H7 (cell line): ENCODE measurements around the gene LNX2. TPM values are rescaled to one million over a fixed set of nuclear protein-coding genes. Genes with fewer than 3 reads are reported as not detected.
A peak's percentile ranks its signal among the peaks of the same experiment; 100 is the strongest.
"Not testable (repeated sequence)": the region's sequence is repeated elsewhere in the genome, so short reads cannot be mapped to it uniquely, and the experiment has no call there.

Experiments used
- DNase-seq: peaks from one replicate; pipeline ENCODE4 v3.0.0; 2012
- H3K27me3 ChIP-seq: 2 replicates; pipeline ENCODE4 v1.6.0; 2011; ENCODE audit warnings: mild to moderate bottlenecking, low read length; ENCODE audit not compliant: control insufficient read depth, insufficient read depth
- H3K36me3 ChIP-seq: replicated peaks from 2 replicates; pipeline ENCODE4 v1.5.1; 2011; ENCODE audit warnings: low read length; ENCODE audit not compliant: control insufficient read depth, insufficient read depth
- H3K4me3 ChIP-seq: 2 replicates; pipeline ENCODE4 v1.5.1; 2011; ENCODE audit warnings: low read depth, mild to moderate bottlenecking, control low read depth, low read length, moderate library complexity; ENCODE audit not compliant: insufficient read depth
- total RNA-seq: library from RNA; depleted of rRNA; stranded (reverse); fragments of >200 nt; shearing (Covaris generic); gene quantifications from 2 replicates; pipeline ENCODE4 v1.2.3, GENCODE V29; 2014

Gene LNX2
- total RNA-seq, 1 experiment from 2014 or later: 11.2 TPM

DNA sequence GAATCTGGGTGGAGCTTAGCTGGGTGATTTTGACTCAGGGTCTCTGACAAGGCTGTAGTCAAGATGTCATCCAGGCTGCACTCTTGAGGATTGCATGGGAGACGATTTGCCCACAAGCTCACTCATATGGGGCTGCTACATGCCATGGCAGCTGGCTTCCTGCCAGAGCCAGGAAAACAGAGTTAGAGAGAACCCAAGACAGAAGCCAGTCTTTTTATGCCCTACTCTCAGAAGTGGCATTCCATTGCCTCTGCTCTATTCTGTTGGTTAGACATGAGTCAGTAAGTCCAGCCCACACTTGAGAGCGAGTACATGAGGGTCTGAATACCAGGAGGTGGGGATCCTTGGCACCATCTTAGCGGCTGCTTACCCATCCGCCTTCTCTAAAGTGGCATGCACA is 10.8 kb upstream of the LNX2 start:
- H3K36me3 ChIP-seq: no peaks in the 10 kb centered on the region; the same call in 1 of the 2 replicates
- no peak overlapping the region for H3K4me3 ChIP-seq
- no peak for DNase-seq
- no peaks in the 10 kb centered on the region for H3K27me3 ChIP-seq

DNA sequence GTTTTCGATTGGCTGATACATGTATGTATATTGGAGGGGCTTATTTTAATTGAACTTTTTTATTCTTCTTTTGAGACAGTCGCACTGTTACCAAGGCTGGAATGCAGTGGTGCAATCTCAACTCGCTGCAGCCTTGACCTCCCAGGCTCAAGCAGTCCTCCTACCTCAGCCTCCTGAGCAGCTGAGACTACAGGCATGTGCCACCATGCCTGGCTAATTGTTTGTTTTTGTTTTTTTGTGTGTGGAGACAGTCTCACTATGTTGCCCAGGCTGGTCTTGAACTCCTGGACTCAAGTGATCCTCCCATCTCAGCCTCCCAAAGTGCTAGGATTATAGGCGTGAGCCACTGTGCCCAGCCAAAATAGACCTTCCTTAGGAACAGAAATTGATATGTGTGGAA is 8.4 kb upstream of the LNX2 start:
- not testable (repeated sequence) for H3K4me3 ChIP-seq, DNase-seq, H3K27me3 ChIP-seq, H3K36me3 ChIP-seq

DNA sequence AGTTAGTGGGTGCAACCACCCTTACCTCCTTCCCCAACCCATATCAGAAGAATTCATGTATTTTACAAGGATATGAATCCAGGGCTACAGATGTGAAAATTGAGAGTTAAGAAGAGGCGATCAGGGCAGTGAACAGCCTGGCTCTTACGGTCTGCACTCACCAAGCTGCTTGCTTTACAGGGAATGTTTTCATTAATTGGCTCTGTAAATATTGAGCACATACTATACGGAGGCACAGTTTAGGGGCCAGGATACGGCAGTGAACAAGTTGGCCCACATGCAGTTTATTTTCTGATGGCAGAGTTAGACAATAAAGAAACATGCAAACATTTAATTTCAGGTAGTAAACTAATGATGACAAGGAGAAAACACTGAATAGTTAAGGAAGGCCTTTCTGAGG is 7.8 kb upstream of the LNX2 start:
- Histone ChIP-seq H3K27me3 (no peaks in the 10 kb centered on the region), H3K4me3 (no peak overlapping the region), H3K36me3 (peaks cover 3% of the 10 kb centered on the region)
- no peak for DNase-seq

DNA sequence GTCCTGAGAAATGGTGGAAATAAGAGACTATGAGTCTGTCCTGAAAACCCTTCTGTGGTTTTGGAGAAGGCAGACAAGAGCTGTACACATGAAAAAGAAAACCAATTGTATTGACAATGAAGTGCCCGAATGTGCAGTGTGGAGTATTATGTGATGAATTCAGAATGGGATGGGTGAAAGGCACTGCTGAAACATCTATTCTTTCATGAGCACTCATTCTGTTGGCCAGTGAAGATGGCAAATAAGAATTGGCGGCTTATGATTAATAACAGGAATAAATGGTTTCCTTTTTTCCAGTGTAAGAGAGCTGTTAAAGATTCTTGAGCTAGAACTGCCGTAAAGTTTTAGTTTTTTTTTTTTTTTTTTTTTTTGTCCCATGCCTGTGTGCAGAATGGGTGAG is 7.1 kb upstream of the LNX2 start:
- Histone ChIP-seq H3K4me3 (no peak overlapping the region), H3K36me3 (peaks cover 3% of the 10 kb centered on the region), H3K27me3 (no peaks in the 10 kb centered on the region)
- no peak for DNase-seq

DNA sequence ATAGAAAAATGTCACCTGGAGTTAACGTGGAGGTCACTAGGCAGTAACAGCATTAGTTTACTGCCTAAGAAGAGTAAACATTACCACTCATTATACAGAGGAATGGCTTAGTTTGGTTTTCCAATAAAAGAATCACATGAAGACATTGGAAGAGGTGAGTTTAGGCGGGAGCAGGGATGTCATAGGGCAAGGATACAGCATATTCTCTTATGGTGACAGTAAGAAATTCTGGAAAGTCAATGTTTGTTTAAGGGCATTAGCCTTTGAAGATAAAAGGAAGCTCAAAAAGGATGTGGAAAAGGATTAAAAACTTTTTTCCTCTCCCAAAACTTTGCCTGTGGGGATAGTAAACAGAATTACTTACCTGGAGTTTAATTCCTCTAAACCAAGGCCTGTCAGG is 5.5 kb upstream of the LNX2 start:
- no peak for DNase-seq
- Histone ChIP-seq H3K4me3 (no peak overlapping the region), H3K27me3 (no peaks in the 10 kb centered on the region), H3K36me3 (peaks cover 3% of the 10 kb centered on the region)

DNA sequence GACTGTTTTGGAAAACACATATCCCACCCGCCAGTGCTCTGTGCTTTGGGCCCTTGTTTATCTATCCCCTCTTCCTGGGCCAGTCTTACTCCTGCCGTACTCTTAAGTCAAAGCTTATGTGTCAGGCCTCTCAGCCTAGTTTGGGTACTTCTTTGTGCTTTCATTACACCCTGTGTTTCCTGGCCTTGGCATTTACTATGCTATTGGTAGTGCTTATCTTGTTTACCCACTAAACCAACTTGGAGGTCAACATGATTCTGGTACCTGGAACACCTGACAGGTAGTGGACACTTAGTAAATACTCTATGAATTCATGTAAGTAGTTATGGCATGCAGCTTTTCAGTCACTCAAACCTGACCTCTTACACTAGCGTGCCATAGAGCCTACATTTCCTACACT is 3.7 kb upstream of the LNX2 start:
- Histone ChIP-seq H3K4me3 (no peak overlapping the region), H3K36me3 (peaks cover 3% of the 10 kb centered on the region), H3K27me3 (no peaks in the 10 kb centered on the region)
- DNase-seq: no peak

DNA sequence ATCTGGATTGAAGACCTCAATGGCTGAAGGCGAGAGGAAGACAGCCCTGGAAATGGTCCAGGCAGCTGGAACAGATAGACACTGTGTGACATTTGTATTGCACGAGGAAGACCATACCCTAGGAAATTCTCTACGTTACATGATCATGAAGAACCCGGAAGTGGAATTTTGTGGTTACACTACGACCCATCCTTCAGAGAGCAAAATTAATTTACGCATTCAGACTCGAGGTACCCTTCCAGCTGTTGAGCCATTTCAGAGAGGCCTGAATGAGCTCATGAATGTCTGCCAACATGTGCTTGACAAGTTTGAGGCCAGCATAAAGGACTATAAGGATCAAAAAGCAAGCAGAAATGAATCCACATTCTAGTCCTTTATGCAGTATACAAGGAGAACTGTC is 2.6 kb upstream of the LNX2 start:
- no peak for DNase-seq
- H3K27me3 ChIP-seq: no peaks in the 10 kb centered on the region
- H3K4me3 ChIP-seq: no peak overlapping the region
- H3K36me3 ChIP-seq: peaks cover 3% of the 10 kb centered on the region

DNA sequence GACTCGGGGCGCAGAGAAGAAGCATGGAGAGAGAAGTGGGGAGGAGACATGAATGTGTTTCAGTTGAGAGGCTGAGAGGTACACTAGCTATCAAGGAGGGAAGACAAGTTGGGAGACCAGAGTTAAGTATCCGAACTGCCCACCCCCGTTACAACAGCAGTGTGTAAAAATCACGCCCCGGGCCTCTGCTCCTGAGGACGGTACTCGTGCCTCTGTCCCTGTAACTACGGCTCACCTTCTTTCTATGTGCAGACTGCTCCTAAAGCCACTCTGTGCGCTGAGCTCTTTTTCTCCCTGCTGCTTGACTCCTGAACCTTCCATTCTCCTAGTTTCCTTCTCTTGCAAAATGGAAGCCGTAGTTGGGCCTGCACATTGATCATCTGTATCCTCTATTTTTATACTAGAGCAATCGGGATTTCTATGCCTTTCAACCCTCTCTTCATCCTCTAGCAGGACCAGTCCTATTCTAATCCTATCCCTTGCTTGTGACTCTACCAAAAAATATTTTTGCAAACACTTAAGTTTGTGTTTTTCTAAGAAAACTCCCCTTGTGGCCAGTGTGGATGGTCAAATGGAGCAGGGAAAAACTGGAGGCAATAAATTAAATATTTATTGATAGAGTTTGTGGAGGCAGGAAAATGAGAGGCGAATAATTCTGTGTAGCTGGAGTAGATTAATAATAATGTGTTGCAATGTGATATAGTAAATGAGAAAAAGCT is 1.9 kb upstream of the LNX2 start:
- no peak for DNase-seq
- no peaks in the 10 kb centered on the region for H3K27me3 ChIP-seq
- peaks cover 3% of the 10 kb centered on the region for H3K36me3 ChIP-seq
- H3K4me3 ChIP-seq: peak overlapping the region; percentile 99

DNA sequence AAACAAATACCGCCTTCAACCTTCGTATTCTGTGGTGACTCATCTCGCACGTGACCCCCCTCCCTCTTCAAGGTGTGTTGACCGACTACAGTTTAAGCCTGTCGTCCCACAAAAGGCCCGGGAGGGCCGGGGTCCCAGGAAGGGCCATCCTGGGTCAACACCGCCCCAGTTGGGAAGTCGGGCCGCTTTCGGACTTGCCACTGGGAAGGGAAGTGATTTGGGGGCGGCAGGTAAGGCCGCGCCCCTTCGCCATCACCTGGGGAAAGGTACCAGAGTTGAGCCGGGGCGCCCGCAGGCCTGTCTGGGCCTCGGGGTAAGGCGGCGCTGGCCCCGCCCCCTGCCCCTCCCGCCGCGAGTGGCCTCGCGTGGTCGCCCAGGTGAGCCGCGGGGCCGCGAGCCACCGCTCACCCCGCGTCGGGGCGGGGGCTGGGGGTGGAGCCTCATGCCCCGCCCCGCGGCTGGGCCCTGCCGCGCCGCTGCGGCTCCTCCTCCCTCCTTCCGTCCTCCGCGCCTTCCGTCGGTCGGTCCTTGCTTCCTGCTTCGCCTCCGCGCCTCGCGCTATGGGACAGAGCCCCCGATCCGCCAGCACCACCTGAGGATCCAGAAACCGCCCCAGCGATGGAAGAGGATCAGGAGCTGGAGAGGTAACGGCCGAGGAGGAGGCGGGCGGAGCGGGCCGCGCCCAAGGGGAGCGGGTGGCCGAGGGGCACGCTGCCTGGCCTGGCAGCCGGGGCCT is 1.2 kb upstream of the LNX2 start, which contains the start of gene POLR1D:
TSS of gene POLR1D (plus strand) at position 527 of the 736 bp plus-strand sequence. CDS start at position 619, 92 bp downstream.
- H3K36me3 ChIP-seq: peaks cover 3% of the 10 kb centered on the region
- H3K4me3 ChIP-seq: peak within 1 kb of the TSS; percentile 99
- no peaks in the 10 kb centered on the region for H3K27me3 ChIP-seq
- DNase-seq: peak; percentile 95

DNA sequence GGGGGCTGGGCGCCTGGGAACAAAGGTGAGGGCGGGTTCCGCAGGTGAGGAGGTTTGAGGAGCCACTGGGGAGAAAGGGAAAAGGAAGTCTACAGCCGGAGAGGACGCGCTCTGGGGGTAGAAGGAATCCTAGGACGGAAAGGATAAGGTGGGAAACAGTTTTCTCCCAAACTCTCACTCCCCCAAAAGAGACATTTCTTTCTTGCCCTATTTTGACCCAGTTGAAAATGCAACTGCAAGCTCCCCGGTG is 712 bp upstream of the LNX2 start:
- Histone ChIP-seq H3K27me3 (no peaks in the 10 kb centered on the region), H3K36me3 (peaks cover 3% of the 10 kb centered on the region), H3K4me3 (peak overlapping the region; percentile 99)
- DNase-seq: no peak

DNA sequence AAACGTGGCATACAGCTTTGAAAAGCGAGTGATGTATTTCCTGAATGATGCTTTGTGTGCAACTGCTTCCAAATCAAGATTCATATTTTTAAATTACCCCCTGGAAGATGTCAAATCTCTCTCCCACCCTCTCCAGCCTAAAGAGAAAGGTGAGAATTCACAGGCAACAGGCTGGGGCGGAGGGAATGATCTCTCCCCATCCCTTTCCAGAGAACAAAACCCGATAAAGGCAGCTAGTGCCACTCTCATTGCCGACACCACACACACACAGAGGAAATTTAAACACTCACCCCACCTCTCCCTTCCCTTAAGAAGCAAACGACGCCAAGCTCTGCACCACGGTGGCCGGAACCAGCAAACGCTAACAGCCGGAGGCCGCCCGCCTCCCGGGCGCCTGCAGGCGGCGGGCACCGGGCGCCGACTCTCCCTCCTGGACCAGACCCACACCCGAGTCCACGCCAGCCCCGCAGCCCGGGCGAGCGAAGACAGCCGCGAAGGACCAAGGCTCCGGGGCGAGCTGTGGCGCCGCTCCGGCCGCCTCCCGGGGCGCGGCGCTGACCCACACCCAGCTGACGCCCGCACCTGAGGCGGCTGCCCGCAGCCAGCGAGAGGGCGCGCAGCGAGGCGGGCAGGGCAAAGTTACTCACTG is 477 bp downstream of the LNX2 start:
- no peak for DNase-seq
- Histone ChIP-seq H3K27me3 (no peaks in the 10 kb centered on the region), H3K36me3 (peaks cover 3% of the 10 kb centered on the region), H3K4me3 (peak overlapping the region; percentile 71)

DNA sequence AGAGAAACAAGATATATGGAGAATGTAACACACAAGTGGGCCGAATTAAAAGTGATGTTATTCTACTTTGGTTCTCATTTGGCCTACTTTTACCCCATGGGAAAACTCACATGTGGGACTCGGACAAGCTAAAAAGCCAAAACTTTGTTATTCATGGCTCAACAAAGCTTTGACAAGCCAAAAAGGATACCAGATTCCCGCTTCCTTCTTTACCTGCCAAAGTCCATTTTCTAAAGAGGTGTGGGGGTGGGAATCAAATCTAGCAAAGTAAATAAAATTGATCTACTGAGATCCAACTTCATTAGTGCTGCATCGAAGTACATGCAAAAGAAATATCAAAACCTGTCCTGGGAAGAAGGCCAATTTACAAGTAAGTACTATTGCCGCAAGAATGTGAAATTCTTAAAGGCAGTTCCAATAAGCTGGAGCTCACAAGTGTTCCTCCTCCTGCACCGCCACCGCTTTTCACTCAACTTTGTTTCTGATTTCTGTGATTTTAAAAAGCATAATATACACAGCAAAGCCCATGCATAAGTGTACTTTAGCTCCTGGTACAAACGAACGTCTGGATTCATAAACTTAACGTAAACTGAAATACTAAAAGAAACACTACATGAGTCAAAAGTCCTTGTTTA is 1.1 kb downstream of the LNX2 start:
- no peak for DNase-seq
- H3K36me3 ChIP-seq: peaks cover 3% of the 10 kb centered on the region
- H3K27me3 ChIP-seq: no peaks in the 10 kb centered on the region
- H3K4me3 ChIP-seq: peak overlapping the region; percentile 71

DNA sequence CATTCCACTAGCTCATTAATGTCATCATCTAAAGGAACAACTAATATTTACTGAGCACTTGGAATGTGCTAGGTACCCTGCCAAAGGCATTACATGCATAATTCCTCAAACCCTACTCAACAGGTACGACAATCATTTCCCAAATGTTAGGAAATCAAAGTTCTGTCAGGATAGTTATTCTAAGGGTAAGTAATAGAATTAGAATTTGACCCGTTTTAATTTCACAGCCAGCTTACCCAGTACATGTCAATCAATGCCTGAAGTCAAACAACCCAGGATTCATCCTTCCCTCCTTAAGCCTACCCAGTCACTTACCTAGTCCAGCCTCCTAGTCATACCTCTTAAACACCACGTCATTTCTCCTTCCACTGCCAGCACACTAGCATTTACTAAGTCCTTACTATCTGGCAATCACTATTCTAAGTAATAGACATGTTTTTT is 2.4 kb downstream of the LNX2 start:
- Histone ChIP-seq H3K36me3 (no peaks in the 10 kb centered on the region; the same call in 1 of the 2 replicates), H3K27me3 (no peaks in the 10 kb centered on the region), H3K4me3 (no peak overlapping the region)
- no peak for DNase-seq

DNA sequence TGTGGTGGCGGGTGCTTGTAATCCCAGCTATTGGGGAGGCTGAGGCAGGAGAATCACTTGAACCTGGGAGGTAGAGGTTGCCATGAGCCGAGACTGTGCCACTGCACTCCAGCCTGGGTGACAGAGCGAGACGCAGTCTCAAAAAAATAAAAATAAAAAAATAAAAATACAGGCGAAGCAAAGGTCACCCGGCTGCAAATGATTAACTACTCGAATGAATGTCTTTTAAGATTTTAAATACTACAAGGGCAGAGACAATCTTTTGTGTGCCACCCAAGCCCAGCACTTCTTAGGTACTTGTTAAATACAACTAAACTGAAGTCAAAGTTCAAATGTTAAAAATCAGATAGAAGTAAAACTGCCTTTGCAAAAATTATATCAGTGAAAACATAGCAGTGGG is 6.7 kb downstream of the LNX2 start:
- H3K4me3 ChIP-seq: no peak overlapping the region
- no peak for DNase-seq
- H3K36me3 ChIP-seq: no peaks in the 10 kb centered on the region; the same call in 1 of the 2 replicates
- H3K27me3 ChIP-seq: no peaks in the 10 kb centered on the region

DNA sequence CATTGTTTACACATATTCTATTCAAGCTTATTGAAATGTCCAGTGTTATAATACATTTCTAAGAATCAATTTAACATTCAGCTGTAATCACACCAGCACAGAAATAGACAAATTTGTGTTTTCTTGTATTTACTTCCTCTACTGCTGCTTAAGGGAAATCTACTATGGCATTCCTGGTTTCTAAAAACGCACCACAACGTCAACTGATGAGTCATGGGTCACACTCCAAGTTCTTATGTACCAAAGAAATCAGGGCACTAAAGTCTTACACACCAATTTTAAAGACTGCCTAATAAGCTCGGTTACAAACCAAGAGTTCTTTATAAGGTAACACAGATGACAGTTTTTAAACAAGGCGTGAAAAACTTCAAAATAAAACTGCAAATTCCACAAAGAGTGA is 13.2 kb downstream of the LNX2 start:
- Histone ChIP-seq H3K27me3 (no peaks in the 10 kb centered on the region), H3K36me3 (no peaks in the 10 kb centered on the region), H3K4me3 (no peak overlapping the region)
- DNase-seq: no peak
